Measurements from ENCODE around the gene OR6C75.

GRCh38 chr12:55400229-55400628 lies 37.5 kb downstream of the OR6C75 start, which contains the start of gene OR6C65:
- no peak for TF ChIP-seq POLR2AphosphoS5 (IDR thresholded peaks at IDR 0.05; ENCODE audit: low read depth, low read length)
- TF ChIP-seq REST (IDR thresholded peaks at IDR 0.05; ENCODE audit: insufficient read depth in 1 of 2, low read depth in 2 of 2, low read length in 2 of 2), result no peak
- TF ChIP-seq TAF1 (IDR thresholded peaks at IDR 0.05; ENCODE audit: borderline replicate concordance, insufficient read depth, low read length), result no peak
- TF ChIP-seq SIN3A (IDR thresholded peaks at IDR 0.05; ENCODE audit: borderline replicate concordance, insufficient read depth, low read length), result no peak

Data from PFSK-1 (cell line).